AG09319 (cell line): Measurements from ENCODE around the gene KRT40.

Experiments used
- DNase-seq: peaks from one replicate; pipeline ENCODE4 v3.0.0-alpha.2; 2010; ENCODE audit warnings: low read depth; ENCODE audit errors: extremely low read depth
- CTCF ChIP-seq: IDR thresholded peaks from 2 replicates; pipeline ENCODE4 v1.5.1; 2011; ENCODE audit warnings: low read depth, mild to moderate bottlenecking, inconsistent platforms, low read length, moderate library complexity

The KRT40 gene

GRCh38 chr17:40996829-40997228, 12.7 kb upstream of the KRT40 start:
- no peak for DNase-seq

GRCh38 chr17:40995116-40995515, 11.0 kb upstream of the KRT40 start:
- no peak for DNase-seq
- no peak for TF ChIP-seq CTCF

More at GRCh38 chr17:40996829-40997228, 12.7 kb upstream of the KRT40 start:
- no peak for TF ChIP-seq CTCF

GRCh38 chr17:40993839-40994238, 9.7 kb upstream of the KRT40 start, which contains the start of gene KRTAP3-3:
Gene KRTAP3-3, minus strand, starts transcription at chr17:40994164. Its CDS starts 67 bp downstream, at chr17:40994097.
- DNase-seq: no peak
- no peak for TF ChIP-seq CTCF

GRCh38 chr17:40993084-40993483, 9.0 kb upstream of the KRT40 start:
- TF ChIP-seq CTCF: no peak
- no peak for DNase-seq

GRCh38 chr17:40992666-40993065, 8.5 kb upstream of the KRT40 start:
- TF ChIP-seq CTCF: no peak
- DNase-seq: no peak

GRCh38 chr17:40986920-40987319, 2.8 kb upstream of the KRT40 start:
- no peak for DNase-seq
- TF ChIP-seq CTCF: no peak

GRCh38 chr17:40981115-40981514, 3.0 kb downstream of the KRT40 start:
- no peak for DNase-seq
- no peak for TF ChIP-seq CTCF
